Hepatocyte (in vitro differentiated cells): Measurements from ENCODE around the gene RBM19. TPM values are rescaled to one million over a fixed set of nuclear protein-coding genes. Genes with fewer than 3 reads are reported as not detected.

Experiments
- DNase-seq: peaks from one replicate; pipeline ENCODE4 v3.0.0-alpha.2; 2016; ENCODE audit warnings: low spot score
- H2AFZ ChIP-seq: fragments of 200-600 bp; sonication (generic); 2 replicates; pipeline ENCODE4 v1.6.0; 2016; ENCODE audit warnings: antibody characterized with exemption, mild to moderate bottlenecking
- H3K27ac ChIP-seq: fragments of 200-600 bp; sonication (generic); 2 replicates; pipeline ENCODE4 v1.5.1; 2016; ENCODE audit warnings: mild to moderate bottlenecking
- H3K27me3 ChIP-seq: fragments of 200-600 bp; sonication (generic); 2 replicates; pipeline ENCODE4 v1.6.1; 2016
- H3K36me3 ChIP-seq: fragments of 200-600 bp; sonication (generic); replicated peaks from 2 replicates; pipeline ENCODE4 v1.5.1; 2016; ENCODE audit warnings: low read depth; ENCODE audit not compliant: insufficient read depth
- H3K4me1 ChIP-seq: fragments of 200-600 bp; sonication (generic); 2 replicates; pipeline ENCODE4 v1.5.1; 2016; ENCODE audit warnings: mild to moderate bottlenecking, moderate library complexity; ENCODE audit not compliant: insufficient read depth
- H3K4me2 ChIP-seq: fragments of 200-600 bp; sonication (generic); 2 replicates; pipeline ENCODE4 v1.6.0; 2016
- H3K4me3 ChIP-seq: fragments of 200-600 bp; sonication (generic); 2 replicates; pipeline ENCODE4 v1.5.1; 2016; ENCODE audit warnings: mild to moderate bottlenecking
- H3K79me2 ChIP-seq: fragments of 200-600 bp; sonication (generic); 2 replicates; pipeline ENCODE4 v1.6.0; 2017; ENCODE audit warnings: mild to moderate bottlenecking
- H3K9me2 ChIP-seq: fragments of 200-600 bp; sonication (generic); replicated peaks from 2 replicates; pipeline ENCODE4 v1.6.0; 2017; ENCODE audit warnings: mild to moderate bottlenecking; ENCODE audit not compliant: insufficient read depth
- H3K9me3 ChIP-seq: fragments of 200-600 bp; sonication (generic); 2 replicates; pipeline ENCODE4 v1.5.1; 2016; ENCODE audit warnings: low read depth, mild to moderate bottlenecking
- H4K20me1 ChIP-seq: fragments of 200-600 bp; sonication (generic); 2 replicates; pipeline ENCODE4 v1.6.0; 2016; ENCODE audit warnings: mild to moderate bottlenecking; ENCODE audit not compliant: insufficient read depth, poor library complexity, severe bottlenecking
- CTCF ChIP-seq: fragments of 200-600 bp; sonication (generic); IDR thresholded peaks from 2 replicates; pipeline ENCODE4 v1.5.1; 2016; ENCODE audit warnings: antibody characterized with exemption, mild to moderate bottlenecking; ENCODE audit not compliant: poor library complexity
- EZH2 ChIP-seq: fragments of 200-600 bp; sonication (generic); IDR thresholded peaks from 2 replicates; pipeline ENCODE4 v1.6.1; 2016; ENCODE audit warnings: antibody characterized with exemption, mild to moderate bottlenecking, borderline replicate concordance
- EZH2phosphoT487 ChIP-seq: fragments of 200-600 bp; sonication (generic); IDR thresholded peaks from one replicate; pipeline ENCODE4 v1.6.1; 2018; ENCODE audit warnings: antibody characterized with exemption, mild to moderate bottlenecking, low read depth, moderate library complexity; ENCODE audit not compliant: unreplicated experiment, severe bottlenecking
- WGBS: methylation state at CpG from one replicate; pipeline ENCODE4 v1.1.6; 2016; ENCODE audit warnings: low lambda C conversion rate; ENCODE audit errors: missing lambda C conversion rate; 5-methylcytosine and 5-hydroxymethylcytosine counted together
- polyA plus RNA-seq: library from polyadenylated mRNA; unstranded; fragments of >200 nt; fragmentation: Nextera tagmentation; extraction: Ambion mirVana; gene quantifications from 2 replicates; pipeline ENCODE4 v1.2.1, GENCODE V29; 2016
- total RNA-seq: library from RNA; depleted of rRNA; stranded (reverse); fragments of >200 nt; gene quantifications from 2 replicates; pipeline ENCODE4 v1.2.3, GENCODE V29; 2014

RBM19 gene
- total and polyA plus RNA-seq, 2 experiments from 2014 or later: 14.5 to 16.8 TPM

GRCh38 chr12:113958108-113958507 lies 8.0 kb downstream of the RBM19 start:
- H3K4me3 ChIP-seq: no peak overlapping the region
- TF ChIP-seq CTCF (no peak), EZH2 (no peak), EZH2phosphoT487 (no peak)
- no peaks in the 10 kb centered on the region for H3K36me3 ChIP-seq
- no peak overlapping the region for H3K4me2 ChIP-seq
- no peaks in the 10 kb centered on the region for H3K9me3 ChIP-seq
- H3K79me2 ChIP-seq: no peaks in the 10 kb centered on the region
- H4K20me1 ChIP-seq: no peaks in the 10 kb centered on the region
- no peak overlapping the region for H2AFZ ChIP-seq
- H3K27ac ChIP-seq: no peak overlapping the region
- H3K4me1 ChIP-seq: no peaks in the 10 kb centered on the region
- WGBS: 86% methylated on average over 5 of the region's 5 CpGs
- H3K9me2 ChIP-seq: no peaks in the 10 kb centered on the region
- no peaks in the 10 kb centered on the region for H3K27me3 ChIP-seq
- DNase-seq: no peak

- Histone ChIP-seq H4K20me1 (no peaks in the 10 kb centered on the region), H3K4me3 (no peak overlapping the region), H3K36me3 (no peaks in the 10 kb centered on the region), H3K27me3 (no peaks in the 10 kb centered on the region), H3K4me2 (no peak overlapping the region), H3K79me2 (no peaks in the 10 kb centered on the region), H2AFZ (no peak overlapping the region), H3K27ac (no peak overlapping the region), H3K9me2 (no peaks in the 10 kb centered on the region), H3K9me3 (no peaks in the 10 kb centered on the region), H3K4me1 (no peaks in the 10 kb centered on the region)
- TF ChIP-seq EZH2: no peak
- 86% methylated on average over 17 of the region's 17 CpGs for WGBS
- DNase-seq: no peak
Observed at GRCh38 chr12:113957627-113958026, 8.5 kb downstream of the RBM19 start.

GRCh38 chr12:113955109-113955970 lies 10.8 kb downstream of the RBM19 start:
- no peak overlapping the region for H3K4me2 ChIP-seq
- no peaks in the 10 kb centered on the region for H3K79me2 ChIP-seq
- H2AFZ ChIP-seq: no peak overlapping the region
- H3K9me3 ChIP-seq: no peaks in the 10 kb centered on the region
- DNase-seq: peak; percentile 33
- 79% methylated on average over 15 of the region's 15 CpGs for WGBS
- H4K20me1 ChIP-seq: no peaks in the 10 kb centered on the region
- no peak overlapping the region for H3K27ac ChIP-seq
- no peaks in the 10 kb centered on the region for H3K36me3 ChIP-seq
- TF ChIP-seq EZH2 (no peak), EZH2phosphoT487 (no peak), CTCF (peak; percentile 34)
- H3K4me1 ChIP-seq: no peaks in the 10 kb centered on the region
- no peak overlapping the region for H3K4me3 ChIP-seq
- H3K9me2 ChIP-seq: no peaks in the 10 kb centered on the region
- no peaks in the 10 kb centered on the region for H3K27me3 ChIP-seq

GRCh38 chr12:113954547-113954946 lies 11.6 kb downstream of the RBM19 start:
- no peak for DNase-seq
- 98% methylated on average over 4 of the region's 4 CpGs for WGBS
- Histone ChIP-seq H4K20me1 (no peaks in the 10 kb centered on the region), H3K9me2 (no peaks in the 10 kb centered on the region), H3K27me3 (no peaks in the 10 kb centered on the region), H3K79me2 (no peaks in the 10 kb centered on the region), H3K4me1 (no peaks in the 10 kb centered on the region), H3K36me3 (no peaks in the 10 kb centered on the region), H3K4me2 (no peak overlapping the region), H3K27ac (no peak overlapping the region), H2AFZ (no peak overlapping the region), H3K9me3 (no peaks in the 10 kb centered on the region), H3K4me3 (no peak overlapping the region)
- TF ChIP-seq CTCF: no peak
- no peak for TF ChIP-seq EZH2
- no peak for TF ChIP-seq EZH2phosphoT487
